Fibroblast of skin of right quadriceps (primary cell): Measurements from ENCODE around the gene BICDL2.

Source experiments
- DNase-seq: peaks from one replicate; pipeline ENCODE4 v3.0.0-alpha.2; 2013

BICDL2 gene

GRCh38 chr16:3007059-3007956 lies 29.4 kb downstream of the BICDL2 start:
- DNase-seq: no peak

- no peak for DNase-seq
These were observed 31.9 kb downstream of the BICDL2 start for GRCh38 chr16:3004781-3005284.

- no peak for DNase-seq
These were observed 32.4 kb downstream of the BICDL2 start for GRCh38 chr16:3004319-3004718.

- peak; percentile 98 for DNase-seq
These were observed 33.0 kb downstream of the BICDL2 start for GRCh38 chr16:3003582-3004270.

GRCh38 chr16:3001316-3001715 lies 35.4 kb downstream of the BICDL2 start:
- no peak for DNase-seq

GRCh38 chr16:3000540-3000939 lies 36.2 kb downstream of the BICDL2 start:
- no peak for DNase-seq

GRCh38 chr16:2999929-3000328 lies 36.8 kb downstream of the BICDL2 start:
- no peak for DNase-seq

- DNase-seq: no peak
These were observed 40.4 kb downstream of the BICDL2 start for GRCh38 chr16:2996298-2996697.

GRCh38 chr16:2992383-2993081 lies 44.2 kb downstream of the BICDL2 start:
- no peak for DNase-seq

GRCh38 chr16:2991566-2992261 lies 45.0 kb downstream of the BICDL2 start:
- no peak for DNase-seq

- DNase-seq: no peak
These were observed 45.9 kb downstream of the BICDL2 start for GRCh38 chr16:2990891-2991290.

GRCh38 chr16:2988590-2989099 lies 48.1 kb downstream of the BICDL2 start:
- no peak for DNase-seq

- peak; percentile 19 for DNase-seq
These were observed 48.9 kb downstream of the BICDL2 start for GRCh38 chr16:2987833-2988232.

- no peak for DNase-seq
These were observed 49.5 kb downstream of the BICDL2 start for GRCh38 chr16:2987286-2987685.

GRCh38 chr16:2986623-2987188 lies 50.0 kb downstream of the BICDL2 start:
- DNase-seq: no peak

- no peak for DNase-seq
These were observed 50.8 kb downstream of the BICDL2 start for GRCh38 chr16:2985893-2986355.

- no peak for DNase-seq
These were observed 51.3 kb downstream of the BICDL2 start for GRCh38 chr16:2985462-2985861.

GRCh38 chr16:2983706-2984136 lies 53.0 kb downstream of the BICDL2 start:
- DNase-seq: peak; percentile 78

- no peak for DNase-seq
These were observed 54.3 kb downstream of the BICDL2 start for GRCh38 chr16:2982402-2982801.

GRCh38 chr16:2981899-2982250 lies 54.9 kb downstream of the BICDL2 start:
- no peak for DNase-seq

- no peak for DNase-seq
These were observed 55.4 kb downstream of the BICDL2 start for GRCh38 chr16:2981177-2981898.
